DND-41 (cell line): ENCODE measurements around the gene SCG5.
"Not testable (repeated sequence)": the region's sequence is repeated elsewhere in the genome, so short reads cannot be mapped to it uniquely, and the experiment has no call there.

ENCODE experiments used
- EZH2 ChIP-seq: IDR thresholded peaks from 3 replicates; pipeline ENCODE4 v1.6.1; 2012; ENCODE audit warnings: borderline replicate concordance, low read depth, mild to moderate bottlenecking, moderate library complexity, low read length, inconsistent platforms; ENCODE audit not compliant: severe bottlenecking
- TF ChIP-seq, protein P1 (sequence below): IDR thresholded peaks from 2 replicates; pipeline ENCODE4 v1.5.1; 2012; ENCODE audit warnings: borderline replicate concordance, low read length, moderate library complexity, mild to moderate bottlenecking; ENCODE audit not compliant: poor library complexity, severe bottlenecking; ENCODE audit errors: extremely low read depth

DNA sequence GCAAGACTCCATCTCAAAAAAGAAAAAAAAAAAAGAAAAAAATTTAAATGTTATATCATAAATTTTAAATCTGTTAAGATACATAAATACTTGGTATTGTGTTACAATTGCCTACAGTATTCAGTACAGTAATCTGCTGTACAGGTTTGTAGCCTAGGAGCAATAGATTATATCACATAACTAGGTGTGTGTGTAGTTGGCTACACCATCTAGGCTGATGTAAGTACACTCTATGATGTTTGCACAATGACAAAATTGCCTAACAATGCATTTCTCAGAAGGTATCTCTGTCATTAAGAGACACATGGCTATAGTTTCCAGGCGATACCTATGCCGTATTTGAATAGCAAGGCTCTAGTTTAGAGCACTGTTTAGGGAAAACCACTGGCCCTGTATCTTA is 32.0 kb upstream of the SCG5 start:
- TF ChIP-seq, protein P1, sequence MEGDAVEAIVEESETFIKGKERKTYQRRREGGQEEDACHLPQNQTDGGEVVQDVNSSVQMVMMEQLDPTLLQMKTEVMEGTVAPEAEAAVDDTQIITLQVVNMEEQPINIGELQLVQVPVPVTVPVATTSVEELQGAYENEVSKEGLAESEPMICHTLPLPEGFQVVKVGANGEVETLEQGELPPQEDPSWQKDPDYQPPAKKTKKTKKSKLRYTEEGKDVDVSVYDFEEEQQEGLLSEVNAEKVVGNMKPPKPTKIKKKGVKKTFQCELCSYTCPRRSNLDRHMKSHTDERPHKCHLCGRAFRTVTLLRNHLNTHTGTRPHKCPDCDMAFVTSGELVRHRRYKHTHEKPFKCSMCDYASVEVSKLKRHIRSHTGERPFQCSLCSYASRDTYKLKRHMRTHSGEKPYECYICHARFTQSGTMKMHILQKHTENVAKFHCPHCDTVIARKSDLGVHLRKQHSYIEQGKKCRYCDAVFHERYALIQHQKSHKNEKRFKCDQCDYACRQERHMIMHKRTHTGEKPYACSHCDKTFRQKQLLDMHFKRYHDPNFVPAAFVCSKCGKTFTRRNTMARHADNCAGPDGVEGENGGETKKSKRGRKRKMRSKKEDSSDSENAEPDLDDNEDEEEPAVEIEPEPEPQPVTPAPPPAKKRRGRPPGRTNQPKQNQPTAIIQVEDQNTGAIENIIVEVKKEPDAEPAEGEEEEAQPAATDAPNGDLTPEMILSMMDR = not testable (repeated sequence)
- TF ChIP-seq EZH2 = not testable (repeated sequence)
